Peyer's patch (tissue), 4 donors: ENCODE measurements around the gene CKMT2.

Experiments
- CTCF ChIP-seq, 6 experiments: fragments of 450-650 bp in 4 of 6; fragments of 200-600 bp in 2 of 6; sonication (generic) in 1 of 6; IDR thresholded peaks; one replicate each; pipeline ENCODE4 v1.5.1; 2017 to 2019; ENCODE audit warnings: antibody characterized with exemption in 6 of 6, mild to moderate bottlenecking in 3 of 6, moderate library complexity in 1 of 6
- POLR2A ChIP-seq, 2 donors: fragments of 450-650 bp; IDR thresholded peaks; one replicate each; pipeline ENCODE4 v1.5.1; 2017; ENCODE audit warnings: antibody characterized with exemption in 2 of 2, mild to moderate bottlenecking in 2 of 2, moderate library complexity in 2 of 2

- no peak for TF ChIP-seq CTCF (IDR thresholded peaks at IDR 0.05)
- no peak for TF ChIP-seq POLR2A (IDR thresholded peaks at IDR 0.05)
These were observed 14.4 kb downstream of the CKMT2 start for GRCh38 chr5:81247441-81247972.
